ENCODE data around the gene SLC25A47.

The SLC25A47 gene

DNA sequence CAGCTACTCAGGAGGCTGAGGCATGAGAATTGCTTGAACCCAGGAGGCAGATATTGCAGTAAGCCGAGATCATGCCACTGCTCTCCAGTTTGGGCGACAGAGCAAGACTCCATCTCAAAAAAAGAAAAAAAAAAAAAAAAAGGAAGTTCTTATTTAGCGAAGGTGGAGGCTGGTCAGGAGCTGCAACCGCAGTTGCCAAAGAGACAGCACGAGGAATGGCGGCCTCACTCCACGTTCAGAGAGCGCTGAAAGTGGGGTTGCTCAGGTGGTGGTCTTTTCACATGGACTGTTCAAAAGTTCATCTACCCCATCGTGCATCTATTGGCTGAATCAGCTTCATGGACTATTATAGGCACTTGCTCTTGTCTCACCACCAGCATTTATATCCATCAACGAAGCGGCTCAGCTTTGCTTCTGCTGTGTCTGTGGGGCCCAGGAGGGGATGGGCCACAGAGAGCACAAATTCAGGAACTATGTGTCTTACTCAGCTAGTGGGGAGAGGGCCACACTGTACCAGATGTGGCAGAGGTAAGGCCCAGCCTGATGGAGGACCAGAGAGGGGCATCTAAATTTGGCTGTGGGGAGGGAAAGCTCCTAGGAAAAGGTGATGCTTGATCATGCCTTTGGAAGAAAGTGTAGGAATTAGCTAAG lies 27.3 kb downstream of the SLC25A47 start:
- Histone ChIP-seq H3K27me3 (ENCODE audit: control insufficient read depth in 3 of 3, insufficient read depth in 3 of 3, low read depth in 1 of 3, low read length in 3 of 3) (no peaks in the 10 kb centered on the region), H3K4me2 (ENCODE audit: insufficient read depth, low read length, poor library complexity, severe bottlenecking) (no peak overlapping the region), H2AFZ (ENCODE audit: low read length) (no peak overlapping the region), H3K4me3 (ENCODE audit: low read length in 2 of 2) (no peak overlapping the region), H2BK5ac (ENCODE audit: low read length) (no peak overlapping the region), H3K27ac (replicated peaks; ENCODE audit: low read length) (no peak overlapping the region), H3K9ac (ENCODE audit: low read depth, low read length, poor library complexity) (no peak overlapping the region), H3K23ac (ENCODE audit: low read depth, low read length, poor library complexity) (no peak overlapping the region), H2BK120ac (ENCODE audit: low read depth, low read length) (no peak overlapping the region), H3K79me1 (ENCODE audit: low read depth, low read length) (no peaks in the 10 kb centered on the region), H4K91ac (ENCODE audit: low read depth, low read length, poor library complexity) (no peak overlapping the region), H4K8ac (ENCODE audit: low read depth, low read length) (no peak overlapping the region), H3K9me3 (replicated peaks in 1 of 2; ENCODE audit: control insufficient read depth in 2 of 2, insufficient read depth in 1 of 2, low read depth in 1 of 2, low read length in 2 of 2) (no peaks in the 10 kb centered on the region), H3K14ac (ENCODE audit: low read length) (no peak overlapping the region), H3K36me3 (replicated peaks in 1 of 2; ENCODE audit: control insufficient read depth in 2 of 2, insufficient read depth in 2 of 2, low read length in 2 of 2) (peaks cover 34 to 85% of the 10 kb centered on the region in 2 donors), H3K18ac (ENCODE audit: low read length) (no peak overlapping the region), H2BK15ac (ENCODE audit: low read length) (no peak overlapping the region), H3K4ac (ENCODE audit: low read length) (no peak overlapping the region), H2BK12ac (ENCODE audit: low read length) (no peak overlapping the region), H2AK5ac (ENCODE audit: low read depth, low read length) (no peak overlapping the region), H3K4me1 (ENCODE audit: control insufficient read depth in 2 of 2, insufficient read depth in 1 of 2, low read depth in 1 of 2, low read length in 2 of 2) (no peaks in the 10 kb centered on the region)
- no CpG with 5 or more reads among the region's 11 CpGs for WGBS, 2 donors (ENCODE audit: extremely low coverage in 2 of 2, insufficient read length in 2 of 2, insufficient replicate concordance in 1 of 2)
- no peak for DNase-seq (ENCODE audit: low spot score)

- Histone ChIP-seq H4K8ac (ENCODE audit: low read depth, low read length) (no peak overlapping the region), H2AK5ac (ENCODE audit: low read depth, low read length) (no peak overlapping the region), H3K79me1 (ENCODE audit: low read depth, low read length) (no peaks in the 10 kb centered on the region), H2BK5ac (ENCODE audit: low read length) (no peak overlapping the region), H3K4me1 (ENCODE audit: control insufficient read depth in 2 of 2, insufficient read depth in 1 of 2, low read depth in 1 of 2, low read length in 2 of 2) (no peaks in the 10 kb centered on the region), H3K27ac (replicated peaks; ENCODE audit: low read length) (no peak overlapping the region), H3K27me3 (ENCODE audit: control insufficient read depth in 3 of 3, insufficient read depth in 3 of 3, low read depth in 1 of 3, low read length in 3 of 3) (no peaks in the 10 kb centered on the region), H3K4me2 (ENCODE audit: insufficient read depth, low read length, poor library complexity, severe bottlenecking) (no peak overlapping the region), H2BK12ac (ENCODE audit: low read length) (no peak overlapping the region), H3K9ac (ENCODE audit: low read depth, low read length, poor library complexity) (no peak overlapping the region), H2BK120ac (ENCODE audit: low read depth, low read length) (no peak overlapping the region), H2AFZ (ENCODE audit: low read length) (no peak overlapping the region), H2BK15ac (ENCODE audit: low read length) (no peak overlapping the region), H4K91ac (ENCODE audit: low read depth, low read length, poor library complexity) (no peak overlapping the region), H3K14ac (ENCODE audit: low read length) (no peak overlapping the region), H3K36me3 (replicated peaks in 1 of 2; ENCODE audit: control insufficient read depth in 2 of 2, insufficient read depth in 2 of 2, low read length in 2 of 2) (peaks cover 34 to 86% of the 10 kb centered on the region in 2 donors), H3K23ac (ENCODE audit: low read depth, low read length, poor library complexity) (no peak overlapping the region), H3K18ac (ENCODE audit: low read length) (no peak overlapping the region), H3K4me3 (ENCODE audit: low read length in 2 of 2) (no peak overlapping the region), H3K4ac (ENCODE audit: low read length) (no peak overlapping the region), H3K9me3 (replicated peaks in 1 of 2; ENCODE audit: control insufficient read depth in 2 of 2, insufficient read depth in 1 of 2, low read depth in 1 of 2, low read length in 2 of 2) (no peaks in the 10 kb centered on the region)
- DNase-seq (ENCODE audit: low spot score): no peak
- WGBS, 2 donors (ENCODE audit: extremely low coverage in 2 of 2, insufficient read length in 2 of 2, insufficient replicate concordance in 1 of 2): no CpG with 5 or more reads among the region's 5 CpGs
Measured at GRCh38 chr14:100350986-100351385, 27.8 kb downstream of the SLC25A47 start.

- Histone ChIP-seq H3K9me3 (replicated peaks in 1 of 2; ENCODE audit: control insufficient read depth in 2 of 2, insufficient read depth in 1 of 2, low read depth in 1 of 2, low read length in 2 of 2) (peaks cover 0 to 10% of the 10 kb centered on the region in 2 donors), H3K9ac (ENCODE audit: low read depth, low read length, poor library complexity) (no peak overlapping the region), H3K18ac (ENCODE audit: low read length) (no peak overlapping the region), H3K27ac (replicated peaks; ENCODE audit: low read length) (no peak overlapping the region), H3K79me1 (ENCODE audit: low read depth, low read length) (no peaks in the 10 kb centered on the region), H3K4ac (ENCODE audit: low read length) (no peak overlapping the region), H2AFZ (ENCODE audit: low read length) (no peak overlapping the region), H2BK120ac (ENCODE audit: low read depth, low read length) (no peak overlapping the region), H3K27me3 (ENCODE audit: control insufficient read depth in 3 of 3, insufficient read depth in 3 of 3, low read depth in 1 of 3, low read length in 3 of 3) (no peaks in the 10 kb centered on the region), H3K4me2 (ENCODE audit: insufficient read depth, low read length, poor library complexity, severe bottlenecking) (no peak overlapping the region), H4K91ac (ENCODE audit: low read depth, low read length, poor library complexity) (no peak overlapping the region), H2BK15ac (ENCODE audit: low read length) (no peak overlapping the region), H3K23ac (ENCODE audit: low read depth, low read length, poor library complexity) (no peak overlapping the region), H4K8ac (ENCODE audit: low read depth, low read length) (no peak overlapping the region), H2BK12ac (ENCODE audit: low read length) (no peak overlapping the region), H2BK5ac (ENCODE audit: low read length) (no peak overlapping the region), H3K4me3 (ENCODE audit: low read length in 2 of 2) (no peak overlapping the region), H3K14ac (ENCODE audit: low read length) (no peak overlapping the region), H3K36me3 (replicated peaks in 1 of 2; ENCODE audit: control insufficient read depth in 2 of 2, insufficient read depth in 2 of 2, low read length in 2 of 2) (peaks cover 20 to 83% of the 10 kb centered on the region in 2 donors), H2AK5ac (ENCODE audit: low read depth, low read length) (no peak overlapping the region), H3K4me1 (ENCODE audit: control insufficient read depth in 2 of 2, insufficient read depth in 1 of 2, low read depth in 1 of 2, low read length in 2 of 2) (peaks cover 0 to 3% of the 10 kb centered on the region in 2 donors)
- no CpG with 5 or more reads among the region's 2 CpGs for WGBS, 2 donors (ENCODE audit: extremely low coverage in 2 of 2, insufficient read length in 2 of 2, insufficient replicate concordance in 1 of 2)
- DNase-seq (ENCODE audit: low spot score): no peak
Measured at GRCh38 chr14:100358396-100358795, 35.3 kb downstream of the SLC25A47 start.

- no peak overlapping the region for H4K91ac ChIP-seq (ENCODE audit: low read depth, low read length, poor library complexity)
- H2BK15ac ChIP-seq (ENCODE audit: low read length): no peak overlapping the region
- peaks cover 0 to 3% of the 10 kb centered on the region in 2 donors for H3K4me1 ChIP-seq (ENCODE audit: control insufficient read depth in 2 of 2, insufficient read depth in 1 of 2, low read depth in 1 of 2, low read length in 2 of 2)
- no peak overlapping the region for H3K23ac ChIP-seq (ENCODE audit: low read depth, low read length, poor library complexity)
- no peak overlapping the region for H3K4me3 ChIP-seq (ENCODE audit: low read length in 2 of 2)
- peaks cover 0 to 10% of the 10 kb centered on the region in 2 donors for H3K9me3 ChIP-seq (replicated peaks in 1 of 2; ENCODE audit: control insufficient read depth in 2 of 2, insufficient read depth in 1 of 2, low read depth in 1 of 2, low read length in 2 of 2)
- no CpG with 5 or more reads among the region's 2 CpGs for WGBS, 2 donors (ENCODE audit: extremely low coverage in 2 of 2, insufficient read length in 2 of 2, insufficient replicate concordance in 1 of 2)
- no peak overlapping the region for H2BK120ac ChIP-seq (ENCODE audit: low read depth, low read length)
- no peaks in the 10 kb centered on the region for H3K27me3 ChIP-seq (ENCODE audit: control insufficient read depth in 3 of 3, insufficient read depth in 3 of 3, low read depth in 1 of 3, low read length in 3 of 3)
- no peak overlapping the region for H3K4me2 ChIP-seq (ENCODE audit: insufficient read depth, low read length, poor library complexity, severe bottlenecking)
- no peak overlapping the region for H2BK12ac ChIP-seq (ENCODE audit: low read length)
- no peak overlapping the region for H3K27ac ChIP-seq (replicated peaks; ENCODE audit: low read length)
- no peak for DNase-seq (ENCODE audit: low spot score)
- no peak overlapping the region for H2BK5ac ChIP-seq (ENCODE audit: low read length)
- H3K79me1 ChIP-seq (ENCODE audit: low read depth, low read length): no peaks in the 10 kb centered on the region
- H3K18ac ChIP-seq (ENCODE audit: low read length): no peak overlapping the region
- H3K14ac ChIP-seq (ENCODE audit: low read length): no peak overlapping the region
- H4K8ac ChIP-seq (ENCODE audit: low read depth, low read length): no peak overlapping the region
- peaks cover 13 to 83% of the 10 kb centered on the region in 2 donors for H3K36me3 ChIP-seq (replicated peaks in 1 of 2; ENCODE audit: control insufficient read depth in 2 of 2, insufficient read depth in 2 of 2, low read length in 2 of 2)
- no peak overlapping the region for H2AFZ ChIP-seq (ENCODE audit: low read length)
- no peak overlapping the region for H3K9ac ChIP-seq (ENCODE audit: low read depth, low read length, poor library complexity)
- no peak overlapping the region for H2AK5ac ChIP-seq (ENCODE audit: low read depth, low read length)
- H3K4ac ChIP-seq (ENCODE audit: low read length): no peak overlapping the region
Measured at GRCh38 chr14:100359111-100359510, 36.0 kb downstream of the SLC25A47 start.

Measured in neuronal stem cell (in vitro differentiated cells).